ENCODE measurements around the gene GGA3. TPM values are rescaled to one million over a fixed set of nuclear protein-coding genes. Genes with fewer than 3 reads are reported as not detected.

Gene GGA3
- total and polyA plus RNA-seq, 10 of the 15 experiments (the other 5 are each of a cell fraction or from before 2014, with no cell fraction given) = 7.0 to 57.5 (median 34.0) TPM

GRCh38 chr17:75239214-75239613 is 22.2 kb downstream of the GGA3 start:
- FAIRE-seq (no peak), ATAC-seq (no peak), DNase-seq (ENCODE audit: low read depth, low spot score) (no peak)
- H3K79me2 ChIP-seq (ENCODE audit: control insufficient read depth, insufficient read depth, low read length) = no peaks in the 10 kb centered on the region
- SMC1A ChIA-PET (ENCODE audit: uncharacterized antibody, unreplicated experiment) = interaction anchor here (1.5 kb wide), 1 partner anchor 125 kb away, joined by 4 read pairs; no protein-coding TSS in a partner anchor
- H3K4me3 ChIP-seq = no peak overlapping the region
- CTCF ChIA-PET = interaction anchor here (0.8 to 4.3 kb wide), 12 partner anchors 9 to 277 kb away, joined by 3 to 34 read pairs (median 7); partner anchors contain the start of genes GGA3, MIF4GD, MRPS7 and NUP85
- peaks cover 62 to 69% of the 10 kb centered on the region in 2 experiments for H3K36me3 ChIP-seq (ENCODE audit: control insufficient read depth in 2 of 2, insufficient read depth in 2 of 2, low read length in 1 of 2)
- BruUV-seq (replicated peaks) = no TSS peak
- H3K9me3 ChIP-seq (replicated peaks; ENCODE audit: control insufficient read depth, insufficient read depth, low read length) = no peaks in the 10 kb centered on the region
- no peak overlapping the region for H2AFZ ChIP-seq (ENCODE audit: control insufficient read depth, low read depth, low read length)
- no peak overlapping the region for H3K9ac ChIP-seq (ENCODE audit: control insufficient read depth, insufficient read depth, low read length)
- WGBS (ENCODE audit: insufficient coverage, insufficient replicate concordance, low lambda C conversion rate, missing lambda C conversion rate) = 92% methylated on average over 10 of the region's 12 CpGs
- POLR2A ChIA-PET = interaction anchor here (0.9 to 1.2 kb wide), 2 partner anchors 30 to 32 kb away, joined by 5 read pairs; partner anchors contain the start of gene MIF4GD
- no peak overlapping the region for H3K4me2 ChIP-seq (ENCODE audit: control insufficient read depth, insufficient read depth)
- no peak for TF ChIP-seq SP1 (IDR thresholded peaks at IDR 0.05; ENCODE audit: low read depth, low read length)
- no peak for TF ChIP-seq ZNF274 (IDR thresholded peaks at IDR 0.05; ENCODE audit: insufficient read depth, insufficient read length)
- TF ChIP-seq, protein P1, sequence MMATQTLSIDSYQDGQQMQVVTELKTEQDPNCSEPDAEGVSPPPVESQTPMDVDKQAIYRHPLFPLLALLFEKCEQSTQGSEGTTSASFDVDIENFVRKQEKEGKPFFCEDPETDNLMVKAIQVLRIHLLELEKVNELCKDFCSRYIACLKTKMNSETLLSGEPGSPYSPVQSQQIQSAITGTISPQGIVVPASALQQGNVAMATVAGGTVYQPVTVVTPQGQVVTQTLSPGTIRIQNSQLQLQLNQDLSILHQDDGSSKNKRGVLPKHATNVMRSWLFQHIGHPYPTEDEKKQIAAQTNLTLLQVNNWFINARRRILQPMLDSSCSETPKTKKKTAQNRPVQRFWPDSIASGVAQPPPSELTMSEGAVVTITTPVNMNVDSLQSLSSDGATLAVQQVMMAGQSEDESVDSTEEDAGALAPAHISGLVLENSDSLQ (IDR thresholded peaks at IDR 0.05) = no peak
- TF ChIP-seq YY1 (IDR thresholded peaks at IDR 0.05; ENCODE audit: low read depth, low read length) = no peak
- TF ChIP-seq ZNF217 (IDR thresholded peaks at IDR 0.05) = no peak
- no peak for TF ChIP-seq USF2 (IDR thresholded peaks at IDR 0.05; ENCODE audit: borderline replicate concordance, low read depth, low read length)
- RAD21 ChIA-PET (ENCODE audit: unreplicated experiment) = interaction anchor here (1.0 to 1.2 kb wide), 4 partner anchors 21 to 278 kb away, joined by 3 to 7 read pairs (median 4); no protein-coding TSS in a partner anchor
- H3K27me3 ChIP-seq (replicated peaks in 1 of 2; ENCODE audit: control insufficient read depth in 2 of 2, insufficient read depth in 2 of 2, low read length in 1 of 2) = no peaks in the 10 kb centered on the region
- H3K27ac ChIP-seq (ENCODE audit: control insufficient read depth, insufficient read depth) = no peak overlapping the region
- H4K20me1 ChIP-seq (ENCODE audit: control insufficient read depth, insufficient read depth) = no peaks in the 10 kb centered on the region; the same call in 1 of the 2 replicates
- in situ Hi-C loops (cut with MboI) = no loop called here
- H3K4me1 ChIP-seq (ENCODE audit: control insufficient read depth, insufficient read depth, low read length) = peaks cover 33% of the 10 kb centered on the region
- intact Hi-C loops (cut with micrococcal nuclease; ENCODE audit: unreplicated experiment) = no loop called here

Data from GM12878 (cell line).